GM18498 (cell line): Measurements from ENCODE around the gene FKBP1C.

Experiments used
- ATAC-seq: cut with Tn5 transposase; IDR thresholded peaks from one replicate; pipeline ENCODE4 v1.9.1; 2021; ENCODE audit warnings: mild to moderate bottlenecking, moderate library complexity; ENCODE audit not compliant: unreplicated experiment

The FKBP1C gene

GRCh38 chr6:63261820-63262219 lies 50.6 kb downstream of the FKBP1C start:
- ATAC-seq, result peak; percentile 90
